Transverse colon (tissue), 4 donors: ENCODE data around the gene CPLX4. TPM values are rescaled to one million over a fixed set of nuclear protein-coding genes. Genes with fewer than 3 reads are reported as not detected.

ENCODE experiments used
- DNase-seq: peaks from one replicate; pipeline ENCODE4 v3.0.0-alpha.2; 2019
- H3K27ac ChIP-seq, 4 donors: fragments of 200-600 bp; sonication (generic); 2 replicates each; pipeline ENCODE4 v1.5.1; 2016 to 2018; ENCODE audit warnings: inconsistent platforms in 4 of 4
- H3K27me3 ChIP-seq: fragments of 200-600 bp; sonication (generic); 2 replicates; pipeline ENCODE4 v1.5.1; 2017; ENCODE audit warnings: inconsistent platforms
- H3K36me3 ChIP-seq, 4 donors: fragments of 200-600 bp; sonication (generic); 2 replicates each; pipeline ENCODE4 v1.5.1; 2017 to 2019; ENCODE audit warnings: inconsistent platforms in 4 of 4
- H3K4me1 ChIP-seq, 4 donors: fragments of 200-600 bp; sonication (generic); 2 replicates each; pipeline ENCODE4 v1.5.1; 2017 to 2020; ENCODE audit warnings: inconsistent platforms in 4 of 4
- H3K4me3 ChIP-seq, 4 donors: fragments of 200-600 bp; sonication (generic); 1 replicate in 1 of 4; 2 replicates in 3 of 4; pipeline versions ENCODE4 v1.5.1 to v1.6.1; 2017 to 2019; ENCODE audit warnings: inconsistent platforms in 4 of 4
- H3K9me3 ChIP-seq, 2 donors: fragments of 200-600 bp; sonication (generic); 2 replicates each; pipeline ENCODE4 v1.5.1; 2017 to 2019; ENCODE audit warnings: inconsistent platforms in 2 of 2
- EP300 ChIP-seq: sonication (generic); formaldehyde crosslinking; IDR thresholded peaks from one replicate; pipeline ENCODE4 v1.6.1; 2017; ENCODE audit warnings: antibody characterized with exemption, low read depth
- POLR2A ChIP-seq: fragments of 450-650 bp; IDR thresholded peaks from one replicate; pipeline ENCODE4 v1.6.1; 2016; ENCODE audit warnings: antibody characterized with exemption, mild to moderate bottlenecking, moderate library complexity
- POLR2AphosphoS5 ChIP-seq, 3 donors: sonication (generic); formaldehyde crosslinking; IDR thresholded peaks; one replicate each; pipeline ENCODE4 v1.6.1; 2016; ENCODE audit warnings: antibody characterized with exemption in 3 of 3
- WGBS, 2 donors: methylation state at CpG; one replicate each; pipeline ENCODE4 v1.1.5; 2018; ENCODE audit warnings: low coverage in 1 of 2; 5-methylcytosine and 5-hydroxymethylcytosine counted together
- in situ Hi-C, 4 donors: fragments of 200-750 bp; cut with MboI; loops; one replicate each; pipeline versions ENCODE4 v1.15.0 to v1.15.1; 2017; ENCODE audit warnings: low sequenced_read_pairs in 3 of 4, low pct_ligation_motif_present in 1 of 4, low pct_unique_long_range_greater_than_20kb in 1 of 4
- intact Hi-C: fragments of 100-400 bp; cut with DNase I; formaldehyde crosslinking; loops from one replicate; pipeline ENCODE4 v1.15.1; 2023; ENCODE audit warnings: low total_unique reads
- total RNA-seq, 4 donors: library from RNA; depleted of rRNA; stranded (reverse); fragments of >200 nt; gene quantifications; one replicate each; pipeline ENCODE4 v1.1.0, GENCODE V29; 2016
- TF ChIP-seq, protein P1 (sequence below), 5 experiments: fragments of 200-600 bp in 3 of 5; fragments of 450-650 bp in 2 of 5; sonication (generic) in 3 of 5; IDR thresholded peaks; 1 replicate in 2 of 5; 2 replicates in 3 of 5; pipeline ENCODE4 v1.5.1; 2016 to 2017; ENCODE audit warnings: antibody characterized with exemption in 5 of 5, inconsistent platforms in 3 of 5, mild to moderate bottlenecking in 2 of 5, moderate library complexity in 1 of 5

CPLX4 gene
- total RNA-seq, 4 donors from 2014 or later, result not detected

DNA sequence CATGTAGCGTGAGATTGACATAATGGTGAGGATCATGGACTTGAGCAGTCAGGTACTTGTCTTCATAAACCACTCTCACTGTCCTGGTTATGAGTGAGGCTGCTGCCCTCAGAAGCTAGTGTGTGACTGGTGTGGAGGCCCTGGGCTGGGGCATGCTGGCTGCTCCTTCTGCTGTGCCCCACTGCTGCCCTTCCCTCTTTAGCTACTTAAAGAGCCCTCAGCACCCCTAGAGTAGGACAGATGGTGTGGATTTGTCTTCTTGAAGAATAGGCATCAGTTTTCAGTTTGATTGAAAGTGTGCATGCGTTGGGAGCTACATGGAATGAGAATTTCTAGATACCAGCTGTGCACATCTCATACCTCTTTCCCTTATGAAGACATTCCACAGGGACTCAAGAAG lies 15.4 kb downstream of the CPLX4 start:
- in situ Hi-C loops, result no loop called here
- H3K27ac ChIP-seq, result no peak overlapping the region
- H3K27me3 ChIP-seq, result peaks cover 34% of the 10 kb centered on the region
- DNase-seq, result no peak
- TF ChIP-seq, protein P1, sequence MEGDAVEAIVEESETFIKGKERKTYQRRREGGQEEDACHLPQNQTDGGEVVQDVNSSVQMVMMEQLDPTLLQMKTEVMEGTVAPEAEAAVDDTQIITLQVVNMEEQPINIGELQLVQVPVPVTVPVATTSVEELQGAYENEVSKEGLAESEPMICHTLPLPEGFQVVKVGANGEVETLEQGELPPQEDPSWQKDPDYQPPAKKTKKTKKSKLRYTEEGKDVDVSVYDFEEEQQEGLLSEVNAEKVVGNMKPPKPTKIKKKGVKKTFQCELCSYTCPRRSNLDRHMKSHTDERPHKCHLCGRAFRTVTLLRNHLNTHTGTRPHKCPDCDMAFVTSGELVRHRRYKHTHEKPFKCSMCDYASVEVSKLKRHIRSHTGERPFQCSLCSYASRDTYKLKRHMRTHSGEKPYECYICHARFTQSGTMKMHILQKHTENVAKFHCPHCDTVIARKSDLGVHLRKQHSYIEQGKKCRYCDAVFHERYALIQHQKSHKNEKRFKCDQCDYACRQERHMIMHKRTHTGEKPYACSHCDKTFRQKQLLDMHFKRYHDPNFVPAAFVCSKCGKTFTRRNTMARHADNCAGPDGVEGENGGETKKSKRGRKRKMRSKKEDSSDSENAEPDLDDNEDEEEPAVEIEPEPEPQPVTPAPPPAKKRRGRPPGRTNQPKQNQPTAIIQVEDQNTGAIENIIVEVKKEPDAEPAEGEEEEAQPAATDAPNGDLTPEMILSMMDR (IDR thresholded peaks at IDR 0.05), result no peak
- TF ChIP-seq EP300, result no peak
- TF ChIP-seq POLR2A, result no peak
- TF ChIP-seq POLR2AphosphoS5 (IDR thresholded peaks at IDR 0.05), result no peak
- no peaks in the 10 kb centered on the region for H3K36me3 ChIP-seq
- intact Hi-C loops, result no loop called here
- peaks cover 0 to under 1% (median 0%) of the 10 kb centered on the region in 4 donors for H3K4me1 ChIP-seq
- no peak overlapping the region for H3K4me3 ChIP-seq
- H3K9me3 ChIP-seq, result no peaks in the 10 kb centered on the region
- WGBS, 2 donors, result 88 to 92% methylated on average over 1 to 2 of the region's 2 CpGs

DNA sequence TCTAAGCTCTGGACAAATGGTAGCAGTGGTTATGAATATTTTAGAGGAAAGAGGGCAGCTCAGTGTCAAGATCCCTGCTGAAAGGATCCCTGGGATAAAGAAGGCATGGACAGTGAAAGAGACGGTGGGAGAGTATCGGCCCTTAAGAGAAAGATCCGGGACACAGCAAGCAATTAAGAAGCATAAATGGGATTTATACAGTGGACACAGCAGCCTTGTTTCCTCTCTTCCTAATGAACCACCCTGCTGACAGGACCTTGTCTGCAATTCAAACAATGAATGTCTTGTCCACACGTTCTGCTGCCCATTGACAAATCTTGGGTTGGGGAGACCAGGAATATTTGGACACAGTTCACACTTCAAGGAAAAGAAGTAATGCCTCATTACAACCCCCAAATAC lies 16.5 kb downstream of the CPLX4 start:
- Histone ChIP-seq H3K27ac (no peak overlapping the region), H3K27me3 (peaks cover 25% of the 10 kb centered on the region), H3K4me1 (no peaks in the 10 kb centered on the region), H3K9me3 (no peaks in the 10 kb centered on the region), H3K4me3 (no peak overlapping the region), H3K36me3 (no peaks in the 10 kb centered on the region)
- in situ Hi-C loops (no loop called here), intact Hi-C loops (no loop called here)
- no peak for TF ChIP-seq POLR2AphosphoS5 (IDR thresholded peaks at IDR 0.05)
- TF ChIP-seq, protein P1 (IDR thresholded peaks at IDR 0.05), result no peak
- 73 to 92% methylated on average over 4 of the region's 4 CpGs for WGBS, 2 donors
- DNase-seq, result no peak

DNA sequence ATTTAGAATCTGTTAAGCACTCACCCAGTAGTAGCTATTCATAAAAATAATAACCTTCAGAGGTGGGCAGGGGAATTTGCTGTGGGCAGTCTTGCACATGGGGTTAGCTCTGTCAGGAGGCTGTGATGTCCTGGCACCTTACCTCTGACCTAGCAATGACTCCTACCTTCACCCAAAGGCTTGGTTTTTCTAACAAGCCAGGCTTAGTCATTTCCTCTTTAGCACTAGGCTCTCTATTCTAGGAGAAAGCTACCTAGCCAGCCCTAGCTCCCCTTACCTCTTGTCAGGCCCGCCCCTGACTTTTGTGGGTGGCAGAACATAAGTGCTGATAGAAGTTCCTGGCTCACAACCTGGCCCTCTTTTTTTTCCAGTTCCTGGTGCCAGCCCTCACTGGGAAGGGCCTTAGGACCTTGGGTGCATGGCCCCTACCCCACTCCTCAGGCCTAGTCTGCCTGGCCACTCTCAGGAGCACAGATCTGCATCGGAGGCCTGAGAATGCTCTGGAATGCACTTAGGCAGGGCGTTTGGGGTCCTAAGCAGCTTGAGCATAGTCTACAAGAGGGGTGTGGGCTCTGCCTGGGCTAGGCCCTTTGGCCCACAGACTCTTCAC lies 17.7 kb downstream of the CPLX4 start:
- in situ Hi-C loops, result no loop called here

DNA sequence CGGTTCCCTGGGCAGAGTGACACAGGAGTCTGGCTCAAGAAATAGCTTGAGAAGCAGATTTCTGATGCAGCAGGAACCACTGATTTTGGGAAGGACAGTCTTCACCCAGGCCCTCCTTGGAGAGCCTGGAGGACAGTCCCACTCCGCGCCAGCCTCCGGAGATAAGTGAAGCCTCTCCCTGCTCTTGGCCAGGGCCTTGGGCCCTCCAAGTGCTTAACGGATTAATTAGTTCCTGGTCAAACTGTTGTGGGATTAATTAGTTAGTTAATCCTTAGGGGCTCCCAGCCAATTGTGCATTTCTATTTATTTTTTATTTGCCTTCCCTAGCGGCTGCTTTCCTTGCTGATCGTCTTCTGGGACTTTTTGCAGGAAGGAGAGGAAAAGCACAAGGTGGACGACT lies 19.6 kb downstream of the CPLX4 start:
- Histone ChIP-seq H3K27ac (no peak overlapping the region), H3K4me1 (no peaks in the 10 kb centered on the region), H3K36me3 (no peaks in the 10 kb centered on the region), H3K9me3 (no peaks in the 10 kb centered on the region), H3K4me3 (no peak overlapping the region), H3K27me3 (peaks cover 8% of the 10 kb centered on the region)
- in situ Hi-C loops, result no loop called here
- intact Hi-C loops, result no loop called here
- TF ChIP-seq, protein P1 (IDR thresholded peaks at IDR 0.05), result no peak
- no peak for TF ChIP-seq POLR2AphosphoS5 (IDR thresholded peaks at IDR 0.05)
- no peak for TF ChIP-seq EP300
- TF ChIP-seq POLR2A, result no peak
- DNase-seq, result no peak
- 77% methylated on average over 4 to 8 of the region's 8 CpGs for WGBS, 2 donors

More for the DNA sequence above, 17.7 kb downstream of the CPLX4 start:
- H3K4me1 ChIP-seq, result no peaks in the 10 kb centered on the region
- TF ChIP-seq EP300 (no peak), POLR2A (no peak), POLR2AphosphoS5 (IDR thresholded peaks at IDR 0.05) (no peak)
- TF ChIP-seq, protein P1 (IDR thresholded peaks at IDR 0.05), result no peak
- peaks cover 14% of the 10 kb centered on the region for H3K27me3 ChIP-seq
- H3K27ac ChIP-seq, result no peak overlapping the region
- no peak for DNase-seq
- no peak overlapping the region for H3K4me3 ChIP-seq
- H3K36me3 ChIP-seq, result no peaks in the 10 kb centered on the region
- WGBS, 2 donors, result 14 to 78% methylated on average over 1 to 3 of the region's 3 CpGs
- intact Hi-C loops, result no loop called here
- no peaks in the 10 kb centered on the region for H3K9me3 ChIP-seq
